ENCODE data around the gene CDHR2.
"Not testable (repeated sequence)": the region's sequence is repeated elsewhere in the genome, so short reads cannot be mapped to it uniquely, and the experiment has no call there.

The CDHR2 gene

GRCh38 chr5:176541338-176542134, 7.6 kb upstream of the CDHR2 start:
- no peak for DNase-seq

GRCh38 chr5:176542135-176542595, 7.0 kb upstream of the CDHR2 start:
- DNase-seq, result no peak

GRCh38 chr5:176542596-176543427, 6.3 kb upstream of the CDHR2 start:
- DNase-seq, result no peak

GRCh38 chr5:176543428-176544182, 5.5 kb upstream of the CDHR2 start:
- peak; percentile 15 to 51 for DNase-seq

GRCh38 chr5:176545388-176545736, 3.8 kb upstream of the CDHR2 start:
- DNase-seq, result no peak

GRCh38 chr5:176545737-176546509, 3.2 kb upstream of the CDHR2 start:
- no peak for DNase-seq

- no peak for DNase-seq
These were observed 1.3 kb upstream of the CDHR2 start for GRCh38 chr5:176547802-176548201.

GRCh38 chr5:176549871-176550270, 729 bp downstream of the CDHR2 start:
- no peak for DNase-seq

- no peak for DNase-seq
These were observed 1.2 kb downstream of the CDHR2 start for GRCh38 chr5:176550275-176550831.

- DNase-seq, result not testable (repeated sequence)
These were observed 1.8 kb downstream of the CDHR2 start for GRCh38 chr5:176550937-176551336.

- DNase-seq, result no peak
These were observed 3.3 kb downstream of the CDHR2 start for GRCh38 chr5:176552332-176552869.

- DNase-seq, result no peak
These were observed 4.3 kb downstream of the CDHR2 start for GRCh38 chr5:176553260-176554085.

- no peak for DNase-seq
These were observed 8.7 kb downstream of the CDHR2 start for GRCh38 chr5:176557846-176558245.

- no peak for DNase-seq
These were observed 10.5 kb downstream of the CDHR2 start for GRCh38 chr5:176559683-176560082.

GRCh38 chr5:176560364-176560763, 11.2 kb downstream of the CDHR2 start:
- no peak for DNase-seq

- no peak for DNase-seq
These were observed 12.1 kb downstream of the CDHR2 start for GRCh38 chr5:176561259-176561658.

- DNase-seq, result no peak
These were observed 13.0 kb downstream of the CDHR2 start for GRCh38 chr5:176562189-176562588.

- no peak for DNase-seq
These were observed 14.9 kb downstream of the CDHR2 start for GRCh38 chr5:176564002-176564401.

- DNase-seq, result no peak
These were observed 16.7 kb downstream of the CDHR2 start for GRCh38 chr5:176565760-176566288.

GRCh38 chr5:176568657-176569056, 19.5 kb downstream of the CDHR2 start:
- DNase-seq, result no peak

GRCh38 chr5:176570044-176570443, 20.9 kb downstream of the CDHR2 start:
- DNase-seq, result no peak

Measured in hippocampal formation (tissue), 2 donors.